GM19043 (cell line): ENCODE data around the gene TSPOAP1.

Experiments used
- ATAC-seq: cut with Tn5 transposase; IDR thresholded peaks from one replicate; pipeline ENCODE4 v1.9.1; 2021; ENCODE audit warnings: low read depth; ENCODE audit not compliant: unreplicated experiment

Gene TSPOAP1

GRCh38 chr17:58330997-58331814, 2.6 kb upstream of the TSPOAP1 start:
- ATAC-seq: no peak

GRCh38 chr17:58330538-58330996, 2.0 kb upstream of the TSPOAP1 start:
- ATAC-seq: no peak

DNA sequence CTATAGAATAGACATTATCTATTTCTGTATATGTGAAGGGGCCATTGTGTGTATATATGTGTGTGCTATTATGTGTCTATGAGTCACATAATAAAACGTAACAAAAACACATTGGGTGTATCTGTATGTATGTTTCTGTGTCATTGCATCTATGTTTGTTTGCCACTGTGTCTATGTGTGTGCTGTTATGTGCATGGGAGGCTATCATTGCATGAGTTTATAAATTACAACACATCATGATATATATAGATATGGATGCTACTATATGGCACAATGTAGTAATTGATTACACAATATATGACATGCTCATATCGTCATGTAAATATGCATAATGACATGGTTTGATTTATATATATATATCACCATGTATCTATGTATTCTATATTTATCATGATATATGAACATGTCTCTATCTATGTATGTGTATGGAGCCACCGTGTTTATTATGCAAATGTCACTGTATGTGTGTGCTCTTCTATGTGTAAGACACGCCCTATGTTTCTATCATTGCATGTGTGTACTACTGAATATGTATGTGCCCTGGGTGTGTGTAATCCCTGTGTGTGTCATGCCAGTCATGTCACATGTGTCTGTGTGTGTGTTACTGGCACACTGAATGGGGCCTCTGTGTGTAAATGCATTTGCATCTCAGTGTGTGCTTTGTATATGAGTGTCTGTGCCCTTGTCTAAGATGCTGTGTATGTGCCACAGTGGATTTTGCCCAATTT, 1.4 kb upstream of the TSPOAP1 start:
- ATAC-seq: peak; percentile 6

GRCh38 chr17:58329035-58329809, 627 bp upstream of the TSPOAP1 start:
- ATAC-seq: peak; percentile 32

- no peak for ATAC-seq
These were observed 1.0 kb downstream of the TSPOAP1 start for GRCh38 chr17:58327363-58328194.

DNA sequence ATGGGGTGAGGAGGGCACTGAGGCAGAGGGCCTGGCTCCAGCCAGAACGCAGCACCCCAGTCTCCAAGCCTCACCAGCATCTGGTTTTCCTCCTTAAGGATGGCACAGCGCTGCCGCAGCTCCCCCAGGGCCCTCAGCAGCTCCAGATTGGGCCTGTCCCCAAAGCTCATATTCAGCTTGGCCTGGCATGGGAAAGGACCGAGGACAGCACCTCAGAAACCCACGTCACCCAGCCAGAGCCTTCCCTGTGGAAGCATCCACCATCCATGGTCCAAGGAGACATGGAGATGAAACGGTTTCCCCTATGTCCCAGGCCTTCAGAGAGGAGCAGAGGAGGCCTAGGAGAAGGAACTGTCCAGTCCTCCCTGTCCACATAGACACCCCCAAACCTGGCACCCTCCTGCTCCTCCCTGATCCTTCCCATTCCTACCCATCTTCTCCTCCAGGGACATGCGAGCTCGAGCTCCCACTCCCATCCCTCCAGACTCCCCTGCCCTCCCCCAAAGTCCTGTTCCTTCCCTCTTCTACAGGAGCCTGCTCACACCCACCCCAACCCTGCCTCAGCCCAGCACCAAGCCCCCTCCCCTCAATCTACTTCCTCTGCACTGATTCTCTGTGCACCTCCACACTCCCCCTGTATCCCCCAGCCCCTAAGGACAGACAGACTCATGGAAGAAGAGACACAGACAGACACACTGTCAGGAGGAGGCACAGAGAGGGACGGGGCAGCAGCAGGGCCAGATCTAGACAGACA, 1.8 kb downstream of the TSPOAP1 start:
- no peak for ATAC-seq

- ATAC-seq: no peak
These were observed 2.6 kb downstream of the TSPOAP1 start for GRCh38 chr17:58325976-58326468.

- no peak for ATAC-seq
These were observed 3.3 kb downstream of the TSPOAP1 start for GRCh38 chr17:58325289-58325726.

GRCh38 chr17:58324409-58325288, 3.9 kb downstream of the TSPOAP1 start:
- no peak for ATAC-seq

GRCh38 chr17:58324056-58324408, 4.6 kb downstream of the TSPOAP1 start:
- ATAC-seq: no peak

DNA sequence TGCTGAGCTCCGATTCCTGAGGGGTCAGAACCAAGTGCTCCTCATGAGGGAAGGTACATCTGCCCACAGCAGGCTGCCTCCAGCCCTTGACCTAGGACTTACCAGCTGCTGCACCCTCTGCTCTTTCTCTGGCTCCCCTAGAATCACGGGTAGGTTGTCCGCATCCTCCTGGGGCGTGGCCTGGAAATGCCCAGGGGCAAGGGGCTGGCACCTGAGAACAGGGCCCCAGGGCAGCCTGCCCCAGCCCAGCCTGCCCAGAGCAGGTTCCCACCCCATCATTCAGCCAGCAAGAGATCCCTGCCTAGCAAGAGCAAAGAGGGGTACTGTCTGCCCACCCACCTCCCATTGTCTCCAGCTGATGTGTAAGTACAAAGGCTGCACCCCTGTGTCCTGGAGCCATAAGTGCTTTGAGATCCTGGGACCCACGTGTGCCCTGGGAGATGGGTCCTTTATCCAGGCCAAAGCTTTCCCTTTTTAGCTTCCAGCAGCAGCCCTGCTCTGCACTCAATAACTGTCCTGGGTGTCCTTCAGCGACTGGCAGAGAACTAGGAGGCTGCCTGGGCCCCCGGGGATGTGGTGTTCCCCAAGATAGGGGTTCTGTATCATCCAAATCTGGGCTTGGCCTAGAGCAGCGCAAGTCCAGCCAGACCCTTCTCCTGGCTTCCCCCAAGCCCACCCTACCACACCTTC, 5.1 kb downstream of the TSPOAP1 start:
- ATAC-seq: no peak

- ATAC-seq: no peak
These were observed 5.9 kb downstream of the TSPOAP1 start for GRCh38 chr17:58322581-58323185.

- no peak for ATAC-seq
These were observed 6.7 kb downstream of the TSPOAP1 start for GRCh38 chr17:58321571-58322525.

GRCh38 chr17:58320570-58321323, 7.8 kb downstream of the TSPOAP1 start:
- ATAC-seq: no peak

DNA sequence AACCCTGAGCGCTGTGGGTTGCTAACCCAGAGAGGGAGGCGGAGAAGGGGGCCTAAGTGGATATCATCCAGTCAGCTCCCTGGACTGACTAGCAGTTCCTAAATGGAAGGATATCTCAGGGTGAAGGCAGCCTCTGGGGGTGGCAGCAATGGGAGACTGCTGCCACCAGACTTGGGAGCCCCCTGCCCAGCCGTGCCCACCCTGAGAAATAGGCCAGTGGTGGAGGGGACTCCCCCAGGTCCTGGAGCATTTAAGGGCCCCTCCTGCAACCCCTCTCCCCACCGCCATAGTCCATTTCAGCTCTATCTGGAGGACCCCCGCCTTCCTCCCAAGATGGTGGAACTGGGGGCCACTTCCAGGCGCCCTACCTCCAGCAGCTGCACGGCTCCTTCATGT, 8.4 kb downstream of the TSPOAP1 start:
- no peak for ATAC-seq
